ENCODE results near the gene IPO13. TPM values are rescaled to one million over a fixed set of nuclear protein-coding genes. Genes with fewer than 3 reads are reported as not detected.

Gene IPO13
- total and polyA plus RNA-seq, 10 of the 15 experiments (the other 5 are each of a cell fraction or from before 2014, with no cell fraction given), result 7.1 to 26.6 (median 15.9) TPM

- WGBS (ENCODE audit: insufficient coverage, insufficient replicate concordance, low lambda C conversion rate, missing lambda C conversion rate), result 89% methylated on average over 3 of the region's 3 CpGs
- no peak for DNase-seq (ENCODE audit: low read depth, low spot score)
- ATAC-seq, result no peak
- Histone ChIP-seq H3K79me2 (ENCODE audit: control insufficient read depth, insufficient read depth, low read length) (no peaks in the 10 kb centered on the region), H3K4me3 (no peak overlapping the region), H3K9me3 (replicated peaks; ENCODE audit: control insufficient read depth, insufficient read depth, low read length) (no peaks in the 10 kb centered on the region), H2AFZ (ENCODE audit: control insufficient read depth, low read depth, low read length) (no peak overlapping the region), H3K9ac (ENCODE audit: control insufficient read depth, insufficient read depth, low read length) (no peak overlapping the region), H3K4me1 (ENCODE audit: control insufficient read depth, insufficient read depth, low read length) (no peaks in the 10 kb centered on the region), H3K36me3 (ENCODE audit: control insufficient read depth in 2 of 2, insufficient read depth in 2 of 2, low read length in 1 of 2) (peaks cover 0 to 3% of the 10 kb centered on the region in 2 experiments; a peak in 2 of 4 replicates), H3K27me3 (replicated peaks in 1 of 2; ENCODE audit: control insufficient read depth in 2 of 2, insufficient read depth in 2 of 2, low read length in 1 of 2) (no peaks in the 10 kb centered on the region), H4K20me1 (ENCODE audit: control insufficient read depth, insufficient read depth) (no peaks in the 10 kb centered on the region), H3K4me2 (ENCODE audit: control insufficient read depth, insufficient read depth) (no peak overlapping the region), H3K27ac (ENCODE audit: control insufficient read depth, insufficient read depth) (no peak overlapping the region)
- intact Hi-C loops (cut with micrococcal nuclease; ENCODE audit: unreplicated experiment), result no loop called here
- POLR2A ChIA-PET, result no interaction called here
- SMC1A ChIA-PET (ENCODE audit: uncharacterized antibody, unreplicated experiment), result interaction anchor here (1.7 kb wide), 1 partner anchor 9 kb away, joined by 5 read pairs; no protein-coding TSS in a partner anchor
- TF ChIP-seq BCLAF1 (IDR thresholded peaks at IDR 0.05) (no peak), RUNX3 (IDR thresholded peaks at IDR 0.05; ENCODE audit: low read length) (no peak), GABPA (IDR thresholded peaks at IDR 0.05; ENCODE audit: low read depth) (no peak), FOXM1 (IDR thresholded peaks at IDR 0.05; ENCODE audit: low read depth, low read length) (no peak), SKIL (IDR thresholded peaks at IDR 0.05; ENCODE audit: low read depth, poor library complexity, severe bottlenecking) (no peak), ATF2 (IDR thresholded peaks at IDR 0.05; ENCODE audit: low read length) (no peak), EZH2 (IDR thresholded peaks at IDR 0.05; ENCODE audit: borderline replicate concordance, control insufficient read depth, low read depth, low read length) (no peak), PML (IDR thresholded peaks at IDR 0.05; ENCODE audit: low read length) (no peak), MLLT1 (IDR thresholded peaks at IDR 0.05) (no peak), ESRRA (IDR thresholded peaks at IDR 0.05; ENCODE audit: low read length) (no peak), MAX (IDR thresholded peaks at IDR 0.05; ENCODE audit: low read depth, low read length) (no peak), IKZF1 (conservative IDR thresholded peaks at IDR 0.05) (no peak), ETV6 (conservative IDR thresholded peaks at IDR 0.05 in 1 of 2, IDR thresholded peaks at IDR 0.05 in 1 of 2; ENCODE audit: borderline replicate concordance in 1 of 2, low read depth in 1 of 2) (no peak)
- in situ Hi-C loops (cut with MboI), result no loop called here
- RAD21 ChIA-PET (ENCODE audit: unreplicated experiment), result no interaction called here
- FAIRE-seq, result no peak
- CTCF ChIA-PET, result interaction anchor here (1.8 to 3.8 kb wide), 2 partner anchors 34 to 137 kb away, joined by 6 to 13 read pairs; no protein-coding TSS in a partner anchor
- BruUV-seq (replicated peaks), result no TSS peak
Measured at GRCh38 chr1:43900386-43900785, 46.4 kb upstream of the IPO13 start.

All from GM12878 (cell line).